NCI-H128 (cell line): ENCODE measurements around the gene CLDN6.
"Not testable (repeated sequence)": the region's sequence is repeated elsewhere in the genome, so short reads cannot be mapped to it uniquely, and the experiment has no call there.

ENCODE experiments used
- DNase-seq: peaks from one replicate; lab custom pipeline; 2025; ENCODE audit not compliant: unreplicated experiment; lab: John Stamatoyannopoulos, UW

CLDN6 gene

DNA sequence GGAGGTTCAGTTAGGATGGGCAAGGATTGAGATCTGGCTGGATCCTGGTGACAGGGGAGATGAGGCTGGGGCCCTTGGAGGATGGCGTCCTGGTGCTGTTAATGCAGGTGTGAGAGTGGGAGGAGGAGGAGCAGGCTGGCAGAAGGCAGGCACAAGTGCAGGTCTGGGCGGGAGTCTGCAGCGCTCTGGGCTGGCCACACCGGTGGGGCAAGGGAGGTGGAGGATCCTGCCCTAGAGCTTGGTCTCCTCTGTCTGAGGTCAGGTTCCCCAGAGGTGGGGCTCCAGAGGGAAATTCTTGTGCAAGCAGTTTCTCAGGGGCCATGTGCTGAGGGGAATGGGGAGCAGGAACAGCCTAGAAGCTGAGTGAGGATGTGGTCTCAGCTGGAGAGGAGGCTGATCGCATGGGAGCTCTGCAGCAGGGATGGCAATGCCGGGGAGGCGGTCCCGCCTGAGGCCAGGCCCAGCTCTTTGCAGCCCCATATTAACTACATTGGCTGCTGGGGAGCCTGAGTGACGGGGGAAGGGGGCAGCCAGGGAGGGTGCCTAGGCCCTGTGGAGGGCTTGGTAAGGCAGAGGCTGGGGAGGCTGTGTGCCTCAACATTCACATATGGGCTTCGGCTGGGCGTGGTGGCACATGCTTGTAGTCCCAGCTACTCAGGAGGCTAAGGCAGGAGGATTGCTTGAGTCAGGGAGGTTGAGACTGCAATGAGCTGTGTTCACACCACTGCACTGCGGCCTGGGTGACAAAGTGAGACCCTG lies 34.8 kb upstream of the CLDN6 start:
- DNase-seq, result not testable (repeated sequence)

DNA sequence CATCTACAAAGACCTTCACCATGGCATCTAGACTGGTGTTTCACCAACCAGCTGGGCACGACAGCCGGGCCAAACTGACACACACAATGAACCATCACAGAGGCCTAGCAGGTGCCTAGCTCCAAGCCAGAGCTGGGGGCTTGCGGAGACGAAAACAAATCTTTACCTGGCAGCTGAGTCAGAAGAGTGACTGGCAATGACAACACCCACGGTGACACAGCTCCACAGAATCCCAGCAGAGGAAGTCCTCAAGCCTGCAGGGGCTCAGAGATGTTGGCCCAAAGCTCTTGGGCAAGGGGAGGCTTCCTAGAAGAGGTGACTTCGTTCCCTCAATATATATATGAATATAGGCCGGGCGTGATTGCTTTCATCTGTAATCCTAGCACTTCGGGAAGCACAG lies 33.5 kb upstream of the CLDN6 start:
- no peak for DNase-seq

DNA sequence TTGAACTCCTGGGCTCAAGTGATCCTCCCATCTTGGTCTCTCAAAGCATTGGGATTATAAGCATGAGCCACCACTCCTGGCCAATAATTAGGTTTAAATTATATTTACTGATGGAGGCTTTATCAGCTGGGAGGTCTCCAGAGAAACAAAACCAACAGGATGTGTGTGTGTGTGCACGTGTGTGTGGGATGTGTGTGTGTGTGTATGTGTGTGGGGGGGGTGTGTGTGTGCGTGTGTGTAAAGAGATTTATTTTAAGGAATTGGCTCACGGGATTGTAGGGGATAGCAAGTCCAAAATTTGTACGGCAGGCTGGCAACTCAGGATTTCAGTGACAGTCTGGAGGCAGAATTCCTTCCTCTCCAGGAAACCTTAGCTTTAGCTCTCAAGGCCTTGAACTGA lies 33.0 kb upstream of the CLDN6 start:
- DNase-seq, result no peak

DNA sequence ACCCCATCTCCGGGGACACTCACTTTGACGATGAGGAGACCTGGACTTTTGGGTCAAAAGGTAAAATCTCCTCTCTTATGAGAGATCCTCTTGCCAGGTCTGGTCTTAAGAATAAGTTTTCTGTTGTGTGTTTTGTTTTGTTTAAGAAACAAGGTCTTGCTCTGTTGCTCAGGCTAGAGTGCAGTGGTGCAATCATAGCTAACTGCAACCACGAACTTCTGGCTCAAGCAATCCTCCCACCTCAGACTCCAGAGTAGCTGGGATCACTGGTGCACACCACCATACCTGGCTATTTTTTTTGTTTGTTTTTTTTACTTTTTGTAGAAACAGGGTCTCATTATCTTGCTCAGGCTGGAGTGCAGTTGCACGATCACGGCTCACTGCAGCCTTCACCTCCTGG lies 32.5 kb upstream of the CLDN6 start:
- no peak for DNase-seq

DNA sequence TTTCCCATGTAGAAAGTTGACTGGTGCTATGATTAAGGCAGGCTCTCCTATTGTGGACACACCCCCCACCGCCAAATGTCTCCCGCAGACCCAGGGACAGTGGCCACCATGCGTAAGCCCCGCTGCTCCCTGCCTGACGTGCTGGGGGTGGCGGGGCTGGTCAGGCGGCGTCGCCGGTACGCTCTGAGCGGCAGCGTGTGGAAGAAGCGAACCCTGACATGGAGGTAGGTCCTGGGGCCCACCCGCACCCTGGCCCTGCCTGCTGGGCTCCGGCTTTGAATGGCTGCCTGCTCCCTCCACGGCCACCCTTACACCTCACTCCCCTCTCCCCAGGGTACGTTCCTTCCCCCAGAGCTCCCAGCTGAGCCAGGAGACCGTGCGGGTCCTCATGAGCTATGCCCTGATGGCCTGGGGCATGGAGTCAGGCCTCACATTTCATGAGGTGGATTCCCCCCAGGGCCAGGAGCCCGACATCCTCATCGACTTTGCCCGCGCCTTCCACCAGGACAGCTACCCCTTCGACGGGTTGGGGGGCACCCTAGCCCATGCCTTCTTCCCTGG lies 32.0 kb upstream of the CLDN6 start:
- no peak for DNase-seq

DNA sequence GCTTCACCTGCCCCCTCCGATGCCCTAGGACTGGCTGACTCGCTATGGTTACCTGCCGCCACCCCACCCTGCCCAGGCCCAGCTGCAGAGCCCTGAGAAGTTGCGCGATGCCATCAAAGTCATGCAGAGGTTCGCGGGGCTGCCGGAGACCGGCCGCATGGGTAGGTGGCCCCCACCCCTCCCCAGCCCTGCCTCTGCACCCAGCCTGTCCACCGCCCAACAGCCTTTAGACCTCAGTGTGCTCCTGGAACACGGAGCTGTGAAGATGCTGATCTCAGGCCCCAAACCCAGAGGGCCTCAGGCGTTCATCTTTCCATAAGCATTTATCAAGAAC lies 29.4 kb upstream of the CLDN6 start:
- DNase-seq, result no peak

DNA sequence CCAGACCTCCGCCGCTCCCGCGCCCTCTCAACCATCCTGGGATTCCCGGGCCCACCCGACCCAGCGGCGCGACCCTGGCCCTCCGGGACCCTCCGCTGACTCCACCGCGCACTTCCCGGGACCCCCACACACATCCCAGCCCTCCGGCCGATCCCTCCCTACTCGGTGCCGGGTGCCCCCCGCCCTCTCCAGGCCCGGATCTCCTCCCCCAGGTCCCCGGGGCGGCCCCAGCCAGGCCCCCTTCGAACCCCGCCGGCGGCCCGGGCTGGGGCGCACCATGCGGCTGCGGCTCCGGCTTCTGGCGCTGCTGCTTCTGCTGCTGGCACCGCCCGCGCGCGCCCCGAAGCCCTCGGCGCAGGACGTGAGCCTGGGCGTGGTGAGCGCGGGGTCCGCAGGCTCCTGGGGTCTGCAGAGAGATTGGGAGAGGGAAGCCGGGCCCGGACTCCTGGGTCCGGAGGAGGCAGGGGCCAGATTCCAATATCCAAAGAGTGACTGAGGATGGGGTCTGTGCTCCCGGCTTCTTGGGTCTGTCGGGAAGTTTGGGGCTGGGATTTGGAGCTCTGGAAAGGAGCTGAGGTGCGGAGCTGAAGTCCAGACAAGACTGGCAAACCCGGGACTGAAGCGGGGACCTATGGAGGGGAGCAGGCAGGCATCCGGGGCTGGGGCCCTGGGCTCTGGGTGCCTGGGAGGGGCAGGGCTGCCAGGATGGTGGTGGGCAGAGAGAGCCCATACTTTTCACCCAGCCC lies 28.8 kb upstream of the CLDN6 start:
- no peak for DNase-seq

DNA sequence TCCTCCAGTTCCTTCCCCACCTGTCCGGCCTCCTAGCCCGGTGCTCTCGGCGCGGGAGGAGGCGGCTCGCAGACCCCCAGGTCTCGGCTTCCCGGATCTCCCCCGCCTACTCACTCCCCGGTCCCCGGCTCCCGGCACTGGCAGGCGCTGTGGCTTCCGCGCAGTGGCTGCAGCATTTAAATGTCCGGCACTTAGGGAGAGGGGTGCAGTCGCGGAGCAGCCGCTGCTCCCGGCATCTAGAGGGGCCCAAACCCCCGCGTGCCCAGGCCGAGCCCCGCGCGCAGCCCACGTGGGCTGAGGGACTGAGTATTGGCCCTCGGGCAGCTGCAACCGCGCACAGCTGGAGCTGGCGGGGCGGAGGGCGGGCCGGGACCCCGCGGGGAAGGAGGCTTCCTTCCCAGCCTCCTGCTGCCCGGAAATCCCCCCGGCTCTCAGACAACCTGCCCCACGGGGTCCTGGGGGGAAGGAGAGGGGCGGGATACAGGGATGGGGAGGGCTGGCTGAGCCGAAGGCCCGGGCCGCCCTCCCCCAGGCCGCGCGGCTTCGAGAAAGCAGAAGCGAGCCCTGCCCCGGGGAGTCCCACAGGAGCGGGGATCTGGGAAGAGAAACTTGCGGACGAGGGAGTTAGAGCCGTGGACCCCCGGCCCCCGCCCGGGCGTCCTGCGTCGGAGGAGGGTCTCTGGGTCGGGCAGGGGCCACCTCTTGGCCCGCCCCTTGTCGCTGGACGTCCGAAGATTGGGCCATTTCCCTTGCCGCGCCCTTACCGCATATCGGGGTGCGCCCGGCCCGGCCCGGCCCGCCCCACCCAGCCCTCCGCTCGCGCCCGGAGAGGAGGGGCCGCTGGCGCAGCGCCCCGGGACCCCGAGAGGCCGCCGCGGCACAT lies 28.0 kb upstream of the CLDN6 start, which contains the start of gene MMP25:
Gene MMP25 (plus strand): TSS at position 804 of the 883 bp plus-strand sequence. CDS start 357 bp downstream, outside the sequence.
- DNase-seq, result no peak

DNA sequence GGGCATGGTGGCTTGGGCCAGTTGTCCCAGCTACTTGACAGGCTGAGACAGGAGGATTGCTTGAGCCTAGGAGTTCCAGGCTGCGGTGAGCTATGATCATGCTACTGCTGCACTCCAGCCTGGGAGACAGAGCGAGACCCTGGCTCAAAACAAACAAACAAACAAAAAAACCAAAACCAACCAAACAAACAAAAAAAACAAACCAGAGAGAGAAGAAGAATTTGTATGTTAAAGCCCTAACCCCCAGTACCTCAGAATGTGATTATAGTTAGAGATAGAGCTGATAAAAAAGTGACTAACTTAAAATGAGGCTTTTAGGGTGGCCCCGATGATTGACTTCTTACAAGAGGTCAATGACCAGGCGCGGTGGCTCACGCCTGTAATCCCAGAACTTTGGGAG lies 26.7 kb upstream of the CLDN6 start:
- no peak for DNase-seq

DNA sequence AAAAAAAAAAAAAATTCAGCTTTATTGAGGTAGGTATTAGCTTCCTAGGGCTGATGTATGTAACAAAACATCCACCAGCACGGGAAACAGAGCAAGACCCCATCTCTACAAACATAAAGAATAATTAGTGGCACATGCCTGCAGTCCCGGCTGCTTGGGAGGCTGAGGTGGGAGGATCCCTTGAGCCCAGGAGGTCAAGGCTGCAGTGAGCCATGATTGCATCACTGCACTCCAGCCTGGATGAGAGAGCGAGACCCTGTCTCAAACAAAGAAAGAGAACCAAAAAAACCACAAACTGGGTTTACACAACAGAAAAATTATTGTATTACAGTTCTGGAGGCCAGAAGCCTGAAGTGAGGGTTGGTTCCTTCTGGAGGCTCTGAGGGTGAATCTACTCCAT lies 24.4 kb upstream of the CLDN6 start:
- DNase-seq, result no peak

DNA sequence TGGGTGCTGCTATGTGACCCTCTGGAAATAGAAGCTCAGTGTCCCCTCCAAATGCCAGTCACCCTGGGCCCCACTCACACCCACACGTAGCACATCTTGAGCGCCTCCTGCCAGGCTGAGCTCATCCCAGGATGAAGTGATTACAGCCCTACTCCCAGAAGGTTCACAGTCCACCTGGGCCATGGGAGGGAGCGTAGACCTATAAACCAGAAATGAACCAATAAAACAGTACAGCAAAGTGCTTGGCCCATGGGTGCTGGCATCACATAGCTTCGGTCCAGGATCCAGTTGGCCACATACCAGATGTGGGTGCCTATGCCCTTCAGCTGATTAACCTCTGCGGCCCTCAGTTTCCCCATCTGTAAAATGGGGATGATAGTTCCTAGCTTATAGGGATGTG lies 20.9 kb upstream of the CLDN6 start:
- no peak for DNase-seq

DNA sequence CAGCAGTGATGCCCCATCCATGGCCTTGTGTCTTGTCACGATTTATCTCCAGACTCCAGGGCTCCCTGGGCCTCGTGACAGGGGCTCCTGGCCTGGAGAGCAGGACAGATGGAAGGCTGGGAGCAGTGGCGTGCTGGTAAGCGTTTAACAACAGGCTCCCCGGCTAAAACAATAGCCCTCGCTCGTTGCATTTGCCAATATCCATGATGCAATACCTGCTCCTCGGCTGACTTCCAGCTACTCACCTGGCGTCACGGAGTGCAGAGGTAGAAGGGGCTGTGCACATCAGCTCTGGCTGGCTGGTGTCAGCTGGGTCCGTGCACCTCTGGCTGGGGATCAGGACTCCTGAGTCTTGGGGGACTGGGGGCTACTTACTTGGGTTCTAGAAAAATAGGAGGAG lies 20.3 kb upstream of the CLDN6 start:
- no peak for DNase-seq

DNA sequence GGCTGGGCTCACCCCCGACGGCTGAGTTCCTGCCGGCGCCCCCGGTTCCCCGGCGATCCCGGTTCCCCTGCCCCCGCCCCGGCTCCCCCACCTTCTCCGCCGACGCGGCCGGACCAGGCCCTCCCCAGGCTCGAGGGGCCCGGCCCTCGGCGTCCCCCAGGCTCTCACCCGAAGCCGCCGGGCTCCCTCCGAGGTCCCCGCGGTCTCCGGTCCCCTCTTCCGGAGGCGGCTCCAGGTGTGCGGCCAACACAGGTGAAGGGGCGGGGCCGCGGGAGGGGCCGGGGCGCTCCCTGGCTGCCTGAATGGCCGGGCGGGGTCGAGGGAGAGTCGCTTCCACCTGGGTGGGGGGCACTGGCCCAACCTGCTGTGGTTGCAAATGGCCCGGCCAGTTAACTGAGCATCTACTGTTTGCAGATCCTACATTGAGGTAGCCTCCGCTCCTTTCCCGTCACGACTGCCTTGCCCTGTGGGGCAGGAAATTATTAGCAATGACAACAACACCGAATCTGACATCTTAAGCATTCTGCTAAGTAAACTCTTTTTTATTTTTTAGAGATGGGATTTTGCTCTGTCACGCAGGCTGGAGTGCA lies 18.8 kb upstream of the CLDN6 start, which contains the start of gene BICDL2:
Gene BICDL2 (minus strand): TSS at position 219 of the 590 bp plus-strand sequence. CDS start 1,448 bp downstream, outside the sequence.
- no peak for DNase-seq

DNA sequence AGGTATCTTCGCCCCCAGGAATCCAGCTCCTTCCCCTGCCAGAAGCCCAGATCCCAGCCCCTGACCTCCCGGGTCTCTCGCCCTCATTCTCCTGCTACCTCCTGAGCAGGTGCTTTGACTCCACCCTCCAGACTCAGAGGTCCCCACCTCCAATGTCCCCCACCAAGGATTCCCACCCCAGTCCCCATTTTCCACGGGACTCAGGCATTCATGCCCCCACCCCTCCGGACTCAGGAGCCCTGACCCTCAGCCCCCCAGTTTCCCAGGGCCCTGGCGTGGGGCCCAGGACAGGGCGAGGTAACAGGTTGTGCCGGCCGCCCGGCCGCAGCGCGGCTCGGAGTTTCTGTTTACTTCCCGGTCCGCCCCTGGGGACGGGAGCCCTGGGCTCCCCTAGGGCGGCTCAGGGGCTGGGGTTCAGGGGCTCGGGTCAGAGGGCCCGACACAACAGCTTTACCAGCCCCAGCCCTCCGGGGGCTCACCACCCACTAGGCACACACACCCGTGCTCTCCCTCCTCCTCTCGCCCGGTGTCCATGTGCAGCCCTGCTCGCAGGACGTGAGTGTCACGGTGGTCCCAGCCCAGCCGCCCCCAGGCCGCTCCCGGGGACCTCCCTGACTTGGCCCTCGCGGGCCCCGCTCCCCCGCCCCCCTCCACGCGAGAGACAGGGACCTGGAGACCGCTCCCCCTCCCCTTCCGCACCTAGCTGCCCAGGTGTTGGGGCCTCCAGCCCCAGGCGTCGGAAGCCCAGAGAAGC lies 18.2 kb upstream of the CLDN6 start:
- no peak for DNase-seq

DNA sequence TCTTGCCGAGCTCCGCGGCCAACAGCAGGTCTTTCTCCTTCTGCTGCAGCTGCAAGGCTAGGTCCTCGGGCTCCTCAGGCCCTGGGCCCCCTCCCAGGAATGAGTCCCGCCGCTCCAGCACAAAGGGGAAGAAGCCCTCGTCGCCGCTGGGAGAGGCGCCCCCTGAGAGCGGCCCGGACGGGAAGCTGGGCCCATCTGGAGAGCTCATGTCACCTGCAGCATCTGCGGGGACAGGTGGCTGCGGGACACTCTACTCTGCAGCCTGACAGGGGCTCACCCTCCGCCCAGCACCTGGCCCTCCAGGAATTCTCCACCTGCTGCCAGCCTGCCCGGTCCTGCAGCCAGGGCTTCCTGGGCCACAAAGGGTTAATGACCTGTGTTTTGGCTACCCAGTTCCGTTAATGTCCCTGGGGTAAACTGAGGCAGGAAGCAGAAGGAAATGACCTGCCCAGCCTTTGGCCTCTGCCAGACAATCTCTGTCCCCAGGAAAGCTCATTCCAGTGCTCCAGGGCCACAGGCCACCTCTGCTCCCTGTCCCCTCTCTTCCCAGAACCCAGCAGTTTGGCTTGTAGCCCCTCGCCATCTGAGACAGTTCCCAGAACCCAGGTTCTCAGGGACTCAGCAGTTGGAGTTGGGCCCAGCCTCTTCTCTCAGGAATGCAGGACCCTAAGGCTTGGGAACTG lies 17.4 kb upstream of the CLDN6 start:
- no peak for DNase-seq

DNA sequence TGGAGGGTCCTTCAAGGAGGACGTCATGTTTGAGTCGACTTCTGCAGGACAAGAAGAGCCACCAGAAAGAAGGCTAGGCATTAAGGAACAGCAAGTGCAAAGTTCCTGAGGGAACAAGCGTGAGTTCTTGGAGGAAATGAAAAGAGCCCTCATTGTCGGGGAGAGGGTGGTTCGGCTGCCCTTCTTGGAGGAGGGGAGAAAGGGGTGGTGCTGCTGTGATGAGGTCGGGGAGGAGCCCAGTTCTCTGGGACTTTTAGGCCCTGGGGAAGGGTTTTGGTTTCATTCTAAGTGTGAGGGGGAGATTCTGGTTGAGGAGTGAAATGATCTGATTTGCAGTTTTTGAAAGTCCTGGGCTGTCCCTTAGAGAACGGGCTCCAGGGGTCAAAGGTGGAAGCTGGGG lies 14.6 kb upstream of the CLDN6 start:
- no peak for DNase-seq

DNA sequence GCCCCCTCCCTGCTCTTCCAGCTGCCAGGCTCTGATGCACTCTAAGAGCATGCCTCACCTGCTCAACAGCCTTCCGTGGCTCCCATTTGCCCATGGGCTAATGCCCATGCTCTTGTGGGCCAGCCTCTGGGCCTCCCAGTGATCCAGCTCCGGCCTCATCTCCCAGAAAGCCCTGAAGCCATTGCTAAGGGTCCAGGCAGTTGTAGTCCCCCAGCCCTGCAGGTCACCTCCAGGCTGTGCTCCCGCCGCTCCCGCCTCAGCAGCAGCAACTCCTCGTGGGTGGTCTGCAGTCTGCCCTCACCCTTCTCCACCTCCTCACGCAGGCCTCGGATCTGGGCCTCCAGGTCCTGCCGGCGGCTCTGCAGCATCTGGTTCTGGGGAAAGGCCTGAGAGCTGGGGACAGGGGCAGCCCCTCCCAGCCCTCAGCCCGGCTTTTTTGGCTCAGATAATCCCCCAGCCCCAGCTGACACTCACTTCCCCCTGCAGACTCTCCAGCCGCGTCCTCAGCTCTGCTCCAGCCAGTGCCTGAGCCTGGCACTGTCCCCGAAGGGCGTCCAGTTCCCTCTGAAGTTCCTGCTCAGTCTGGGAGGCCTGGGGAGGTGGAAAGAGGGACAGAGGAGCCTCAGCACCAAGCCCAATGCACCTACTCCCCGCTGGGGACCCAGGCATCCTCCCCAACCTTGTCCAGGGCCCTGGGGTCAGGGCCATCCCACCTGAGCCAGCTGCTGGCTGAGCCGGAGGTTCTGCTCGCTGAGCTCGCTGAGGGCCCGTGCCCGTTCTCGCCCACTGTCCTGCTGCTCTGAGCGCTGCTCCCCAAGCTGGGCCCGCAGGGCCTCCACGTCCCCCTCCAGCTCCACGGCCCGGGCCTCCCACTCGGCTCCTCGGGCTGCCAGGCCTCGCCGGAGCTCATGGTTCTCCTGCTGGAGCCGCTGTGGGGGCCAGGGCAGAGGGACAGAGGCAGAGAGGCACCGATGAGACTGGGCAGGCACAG lies 12.5 kb upstream of the CLDN6 start:
- no peak for DNase-seq

DNA sequence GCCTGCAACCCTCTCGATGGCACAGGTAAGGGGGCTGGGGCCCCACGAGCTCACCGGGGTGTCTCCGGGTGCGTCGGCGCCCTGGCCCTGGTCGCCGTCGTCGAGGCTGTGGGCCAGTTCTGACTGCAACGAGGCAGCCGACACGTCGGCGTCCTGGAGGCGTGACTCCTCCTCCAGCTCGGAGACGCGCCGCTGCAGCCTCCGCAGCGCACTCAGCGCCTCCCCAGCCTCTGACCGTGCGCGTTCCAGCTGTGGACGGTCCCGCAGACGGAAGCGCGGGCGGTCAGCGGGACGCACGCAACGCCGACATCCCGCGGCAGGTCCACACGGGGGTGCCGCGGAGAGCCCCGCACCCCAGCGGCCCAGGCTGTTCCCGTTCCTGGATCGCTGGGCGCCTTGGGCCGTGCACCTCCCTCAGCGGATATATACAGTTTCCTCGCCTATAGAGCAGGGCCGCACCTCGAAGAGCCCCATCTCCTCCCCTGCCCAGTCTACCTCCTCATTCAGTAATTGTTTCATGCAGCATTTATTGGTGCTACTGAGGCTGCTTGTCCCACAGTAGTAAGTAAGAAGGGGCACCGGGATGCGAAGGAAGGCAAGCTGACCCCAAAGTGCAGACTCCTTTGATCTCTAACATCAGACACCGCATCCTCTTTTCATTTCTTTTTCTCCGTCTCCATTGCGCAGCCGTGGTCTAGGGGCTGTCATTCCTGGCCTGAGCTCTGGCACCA lies 11.7 kb upstream of the CLDN6 start:
- DNase-seq, result no peak
